SU-DHL-6 (cell line): ENCODE measurements around the gene PPP1CC.

Source experiments
- H2AFZ ChIP-seq: fragments of 200-600 bp; sonication (generic); 2 replicates; pipeline ENCODE4 v1.6.1; 2014; ENCODE audit warnings: low read depth, mild to moderate bottlenecking, moderate library complexity, mixed read lengths, antibody characterized with exemption, low read length; ENCODE audit not compliant: severe bottlenecking
- H3F3A ChIP-seq: fragments of 200-600 bp; shearing (Covaris generic); 2 replicates; pipeline ENCODE4 v1.6.0; 2016; ENCODE audit warnings: antibody characterized with exemption, mild to moderate bottlenecking; ENCODE audit not compliant: insufficient read depth
- H3K27ac ChIP-seq: fragments of 200-600 bp; sonication (generic); 2 replicates; pipeline ENCODE4 v1.5.1; 2016; ENCODE audit warnings: low read depth, mild to moderate bottlenecking, low read length, moderate library complexity, mixed read lengths
- H3K27me3 ChIP-seq: fragments of 200-600 bp; sonication (generic), shearing (Covaris generic); 2 replicates; pipeline ENCODE4 v1.6.0; 2014; ENCODE audit warnings: mild to moderate bottlenecking, low read length
- H3K36me3 ChIP-seq: fragments of 200-600 bp; sonication (generic); 2 replicates; pipeline ENCODE4 v1.6.1; 2014; ENCODE audit warnings: mild to moderate bottlenecking, low read length, mixed read lengths
- H3K4me2 ChIP-seq: fragments of 300-600, 200-600 bp; shearing (Covaris generic), sonication (generic); 2 replicates; pipeline ENCODE4 v1.6.0; 2014; ENCODE audit warnings: low read length, low read depth, mild to moderate bottlenecking; ENCODE audit not compliant: poor library complexity, severe bottlenecking
- H3K4me3 ChIP-seq: fragments of 200-600 bp; sonication (generic); 2 replicates; pipeline ENCODE4 v1.5.1; 2014; ENCODE audit warnings: antibody characterized with exemption, low read length, mild to moderate bottlenecking, mixed read lengths; ENCODE audit not compliant: insufficient read depth, poor library complexity, severe bottlenecking
- H3K79me2 ChIP-seq: fragments of 200-600 bp; sonication (generic); 2 replicates; pipeline ENCODE4 v1.6.1; 2014; ENCODE audit warnings: mild to moderate bottlenecking, low read length, moderate library complexity; ENCODE audit not compliant: insufficient read depth
- H3K9ac ChIP-seq: fragments of 200-600 bp; sonication (generic); 2 replicates; pipeline ENCODE4 v1.7.0; 2014; ENCODE audit warnings: mild to moderate bottlenecking, low read length
- H3K9me2 ChIP-seq: fragments of 200-600 bp; sonication (generic); replicated peaks from 2 replicates; pipeline ENCODE4 v1.6.1; 2014; ENCODE audit warnings: low read length; ENCODE audit not compliant: insufficient read depth
- H3K9me3 ChIP-seq: fragments of 200-600 bp; sonication (generic); 2 replicates; pipeline ENCODE4 v1.6.1; 2014; ENCODE audit warnings: low read length, mixed read lengths; ENCODE audit not compliant: insufficient read depth
- H4K20me1 ChIP-seq: fragments of 200-600 bp; sonication (generic); 2 replicates; pipeline ENCODE4 v1.6.1; 2014; ENCODE audit warnings: low read depth, mild to moderate bottlenecking, antibody characterized with exemption, low read length, moderate library complexity, mixed read lengths
- EZH2phosphoT487 ChIP-seq: fragments of 200-600 bp; sonication (generic), shearing (Covaris generic); conservative IDR thresholded peaks from 2 replicates; pipeline ENCODE4 v1.6.1; 2018; ENCODE audit warnings: mild to moderate bottlenecking, antibody characterized with exemption, low read length, moderate library complexity, mixed read lengths
- TF ChIP-seq, protein P1 (sequence below): fragments of 200-600 bp; sonication (generic); IDR thresholded peaks from one replicate; pipeline ENCODE4 v1.5.1; 2017; ENCODE audit warnings: antibody characterized with exemption, mild to moderate bottlenecking, low read length, moderate library complexity; ENCODE audit not compliant: insufficient read depth, poor library complexity, severe bottlenecking

Gene PPP1CC

DNA sequence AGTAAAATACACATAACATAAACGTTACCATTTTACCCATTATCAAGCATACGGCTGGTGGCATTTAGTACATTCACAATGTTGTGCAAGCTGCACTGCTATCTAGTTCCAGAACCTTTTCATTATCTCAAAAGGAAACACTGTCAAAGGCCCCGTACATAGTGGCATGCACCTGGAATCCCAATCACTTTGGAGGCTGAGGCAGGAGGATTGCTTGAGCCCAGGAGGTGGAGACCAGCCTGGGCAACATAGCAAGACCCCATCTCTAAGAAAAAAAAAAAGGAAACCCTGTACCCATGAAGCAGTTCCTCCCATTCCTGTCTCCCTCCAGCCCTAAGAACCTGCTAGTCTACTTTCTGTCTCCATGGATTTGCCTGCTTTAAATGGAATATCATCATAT, 46.4 kb downstream of the PPP1CC start:
- H3K9me3 ChIP-seq: no peaks in the 10 kb centered on the region
- no peaks in the 10 kb centered on the region for H3K36me3 ChIP-seq
- no peak overlapping the region for H3K4me2 ChIP-seq
- TF ChIP-seq, protein P1, sequence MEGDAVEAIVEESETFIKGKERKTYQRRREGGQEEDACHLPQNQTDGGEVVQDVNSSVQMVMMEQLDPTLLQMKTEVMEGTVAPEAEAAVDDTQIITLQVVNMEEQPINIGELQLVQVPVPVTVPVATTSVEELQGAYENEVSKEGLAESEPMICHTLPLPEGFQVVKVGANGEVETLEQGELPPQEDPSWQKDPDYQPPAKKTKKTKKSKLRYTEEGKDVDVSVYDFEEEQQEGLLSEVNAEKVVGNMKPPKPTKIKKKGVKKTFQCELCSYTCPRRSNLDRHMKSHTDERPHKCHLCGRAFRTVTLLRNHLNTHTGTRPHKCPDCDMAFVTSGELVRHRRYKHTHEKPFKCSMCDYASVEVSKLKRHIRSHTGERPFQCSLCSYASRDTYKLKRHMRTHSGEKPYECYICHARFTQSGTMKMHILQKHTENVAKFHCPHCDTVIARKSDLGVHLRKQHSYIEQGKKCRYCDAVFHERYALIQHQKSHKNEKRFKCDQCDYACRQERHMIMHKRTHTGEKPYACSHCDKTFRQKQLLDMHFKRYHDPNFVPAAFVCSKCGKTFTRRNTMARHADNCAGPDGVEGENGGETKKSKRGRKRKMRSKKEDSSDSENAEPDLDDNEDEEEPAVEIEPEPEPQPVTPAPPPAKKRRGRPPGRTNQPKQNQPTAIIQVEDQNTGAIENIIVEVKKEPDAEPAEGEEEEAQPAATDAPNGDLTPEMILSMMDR: no peak
- TF ChIP-seq EZH2phosphoT487: no peak
- H3F3A ChIP-seq: peaks cover 9% of the 10 kb centered on the region
- no peak overlapping the region for H3K4me3 ChIP-seq
- H3K9me2 ChIP-seq: no peaks in the 10 kb centered on the region
- H3K9ac ChIP-seq: no peak overlapping the region
- no peaks in the 10 kb centered on the region for H3K27me3 ChIP-seq
- no peaks in the 10 kb centered on the region for H3K79me2 ChIP-seq
- H4K20me1 ChIP-seq: no peaks in the 10 kb centered on the region
- no peak overlapping the region for H2AFZ ChIP-seq
- H3K27ac ChIP-seq: no peak overlapping the region

DNA sequence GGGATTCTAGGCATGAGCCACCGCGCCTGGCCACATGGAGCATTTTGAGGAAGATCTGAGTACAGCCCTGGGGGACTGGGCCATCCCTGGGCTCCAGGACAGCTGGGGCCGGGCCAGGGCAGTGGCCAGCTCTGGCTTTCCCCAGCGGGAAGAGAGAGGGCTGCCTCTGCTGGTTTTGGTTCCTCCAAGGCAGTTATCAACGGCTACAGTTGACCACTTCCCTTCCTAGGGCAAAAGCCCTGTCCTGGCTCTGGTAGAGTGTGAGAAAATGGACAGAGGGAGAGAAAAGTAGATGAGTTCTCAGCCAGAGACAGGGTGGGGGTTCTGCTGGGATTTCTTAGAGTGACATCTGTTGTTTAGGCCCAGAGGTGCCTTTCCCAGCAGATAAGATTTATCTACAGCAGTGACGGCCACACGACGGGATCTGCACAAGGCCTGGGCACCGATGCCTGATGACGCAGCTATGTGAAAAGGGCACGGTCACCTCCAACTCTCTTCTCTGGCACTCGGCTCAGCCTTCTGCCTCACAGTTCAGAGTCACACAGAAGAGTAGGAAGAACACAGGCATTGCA, 48.3 kb downstream of the PPP1CC start:
- Histone ChIP-seq H4K20me1 (no peaks in the 10 kb centered on the region), H3K27ac (no peak overlapping the region), H2AFZ (no peak overlapping the region), H3K4me2 (no peak overlapping the region), H3K36me3 (no peaks in the 10 kb centered on the region), H3K9me2 (no peaks in the 10 kb centered on the region), H3K9ac (no peak overlapping the region), H3K27me3 (no peaks in the 10 kb centered on the region), H3K9me3 (no peaks in the 10 kb centered on the region), H3F3A (peaks cover 12% of the 10 kb centered on the region), H3K79me2 (no peaks in the 10 kb centered on the region), H3K4me3 (no peak overlapping the region)
- TF ChIP-seq EZH2phosphoT487: no peak
- TF ChIP-seq, protein P1: no peak

DNA sequence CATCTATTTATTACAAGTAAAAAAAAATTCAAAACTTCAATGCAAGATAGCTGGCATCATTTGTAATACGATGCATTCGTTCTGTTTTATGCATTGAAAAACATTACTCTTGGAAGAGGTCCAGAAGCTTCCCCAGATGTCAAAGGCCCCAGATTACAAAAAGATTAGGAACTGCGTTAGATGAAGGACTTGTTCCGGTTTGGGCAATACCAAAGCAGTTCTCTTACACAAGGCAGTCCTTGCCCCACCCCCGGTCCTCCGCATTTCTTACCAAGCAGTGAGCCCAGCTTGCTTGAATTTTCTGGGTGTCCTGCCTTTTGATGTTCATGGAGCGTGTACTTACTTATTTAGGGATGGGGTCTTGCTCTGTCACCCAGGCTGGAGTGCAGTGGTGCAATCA, 49.0 kb downstream of the PPP1CC start:
- H3K9me3 ChIP-seq: no peaks in the 10 kb centered on the region
- no peak overlapping the region for H3K4me2 ChIP-seq
- H2AFZ ChIP-seq: no peak overlapping the region
- H3F3A ChIP-seq: peaks cover 12% of the 10 kb centered on the region
- no peaks in the 10 kb centered on the region for H3K36me3 ChIP-seq
- no peak for TF ChIP-seq EZH2phosphoT487
- TF ChIP-seq, protein P1: no peak
- H3K27me3 ChIP-seq: no peaks in the 10 kb centered on the region
- H3K27ac ChIP-seq: no peak overlapping the region
- H3K9me2 ChIP-seq: no peaks in the 10 kb centered on the region
- H4K20me1 ChIP-seq: no peaks in the 10 kb centered on the region
- no peaks in the 10 kb centered on the region for H3K79me2 ChIP-seq
- no peak overlapping the region for H3K4me3 ChIP-seq
- H3K9ac ChIP-seq: no peak overlapping the region
